ENCODE data around the gene NSMF.

NSMF gene

GRCh38 chr9:137500666-137501397, 41.7 kb upstream of the NSMF start:
- TF ChIP-seq POLR2AphosphoS5 (IDR thresholded peaks at IDR 0.05; ENCODE audit: borderline replicate concordance, low read depth, low read length) = no peak
- no peak for TF ChIP-seq EZH2 (IDR thresholded peaks at IDR 0.05)
- no peak for TF ChIP-seq FOXP2 (optimal IDR thresholded peaks at IDR 0.05; ENCODE audit: control extremely low read depth, extremely low read length, insufficient read depth)
- Histone ChIP-seq H3K9ac (ENCODE audit: insufficient read length) (no peak overlapping the region), H3K4me3 (no peak overlapping the region), H3K27ac (no peak overlapping the region), H3K36me3 (ENCODE audit: insufficient read depth, low read length) (no peaks in the 10 kb centered on the region), H3K9me3 (ENCODE audit: low read depth, low read length) (no peaks in the 10 kb centered on the region)
- DNase-seq (ENCODE audit: low read depth, low spot score) = no peak

DNA sequence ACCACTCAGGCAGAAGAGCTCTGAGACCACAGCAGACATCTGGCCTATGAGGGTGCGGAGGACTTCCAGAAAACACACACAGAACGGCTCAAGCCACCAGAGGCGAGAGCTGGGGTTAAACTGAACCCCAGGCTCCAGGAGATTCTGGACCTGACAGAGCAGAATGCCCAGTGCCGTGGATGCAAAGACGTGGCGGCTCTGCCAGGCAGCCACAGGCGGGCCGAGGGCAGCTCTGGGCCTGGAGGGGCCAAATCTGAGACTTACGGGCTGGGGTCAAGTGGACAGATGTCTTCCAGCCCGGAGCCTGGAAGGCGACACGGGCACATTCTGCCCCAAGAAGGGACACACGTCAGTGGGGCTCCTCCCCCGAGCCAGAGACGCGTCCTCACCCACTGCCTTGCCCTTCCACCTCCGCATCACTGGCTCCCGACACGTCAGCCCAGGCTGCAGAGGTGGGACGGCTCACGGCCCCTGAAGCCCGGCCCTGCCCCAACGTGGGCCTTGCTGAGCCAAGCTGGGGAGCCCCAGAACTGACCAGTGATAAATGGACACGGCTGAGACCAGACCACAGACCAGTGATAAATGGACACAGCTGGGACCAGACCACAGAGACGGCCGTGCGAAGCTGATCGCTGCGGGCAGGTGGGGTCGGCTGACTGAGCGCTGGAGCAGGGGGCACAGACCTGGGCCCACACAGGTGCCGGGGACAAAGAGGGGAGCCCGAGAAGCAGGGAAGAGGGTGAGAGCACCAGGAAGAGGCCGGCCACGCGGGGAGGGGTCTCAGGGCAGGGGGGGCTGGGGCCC, 40.9 kb upstream of the NSMF start:
- Histone ChIP-seq H3K27ac (no peak overlapping the region), H3K36me3 (ENCODE audit: insufficient read depth, low read length) (no peaks in the 10 kb centered on the region), H3K4me3 (no peak overlapping the region), H3K9ac (ENCODE audit: insufficient read length) (no peak overlapping the region), H3K9me3 (ENCODE audit: low read depth, low read length) (no peaks in the 10 kb centered on the region)
- TF ChIP-seq EZH2 (IDR thresholded peaks at IDR 0.05) (no peak), FOXP2 (optimal IDR thresholded peaks at IDR 0.05; ENCODE audit: control extremely low read depth, extremely low read length, insufficient read depth) (no peak), POLR2AphosphoS5 (IDR thresholded peaks at IDR 0.05; ENCODE audit: borderline replicate concordance, low read depth, low read length) (no peak)
- DNase-seq (ENCODE audit: low read depth, low spot score) = no peak

DNA sequence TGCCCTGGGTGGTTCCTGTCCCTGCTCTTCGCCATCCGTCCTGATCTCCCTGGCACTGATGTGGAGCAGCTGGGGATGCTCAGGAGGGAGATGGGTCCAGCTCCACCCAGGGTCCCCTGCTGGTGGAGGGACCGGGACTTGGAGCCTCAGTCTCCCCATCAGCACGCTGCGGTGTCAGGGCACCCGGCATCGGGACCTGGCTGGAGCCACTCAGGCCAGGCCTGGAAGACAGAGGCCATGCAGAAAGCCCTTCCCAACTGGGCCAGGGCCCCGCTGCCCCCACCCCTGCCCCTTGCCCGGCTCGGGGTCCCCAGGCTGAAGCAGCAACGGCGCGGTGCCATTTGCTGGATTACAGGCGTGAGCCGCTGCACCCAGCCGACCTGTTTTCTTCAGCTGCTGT, 40.3 kb upstream of the NSMF start:
- H3K9ac ChIP-seq (ENCODE audit: insufficient read length) = no peak overlapping the region
- H3K27ac ChIP-seq = no peak overlapping the region
- H3K4me3 ChIP-seq = no peak overlapping the region
- no peak for TF ChIP-seq FOXP2 (optimal IDR thresholded peaks at IDR 0.05; ENCODE audit: control extremely low read depth, extremely low read length, insufficient read depth)
- TF ChIP-seq EZH2 (IDR thresholded peaks at IDR 0.05) = no peak
- TF ChIP-seq POLR2AphosphoS5 (IDR thresholded peaks at IDR 0.05; ENCODE audit: borderline replicate concordance, low read depth, low read length) = no peak
- H3K36me3 ChIP-seq (ENCODE audit: insufficient read depth, low read length) = no peaks in the 10 kb centered on the region
- H3K9me3 ChIP-seq (ENCODE audit: low read depth, low read length) = no peaks in the 10 kb centered on the region
- no peak for DNase-seq (ENCODE audit: low read depth, low spot score)

DNA sequence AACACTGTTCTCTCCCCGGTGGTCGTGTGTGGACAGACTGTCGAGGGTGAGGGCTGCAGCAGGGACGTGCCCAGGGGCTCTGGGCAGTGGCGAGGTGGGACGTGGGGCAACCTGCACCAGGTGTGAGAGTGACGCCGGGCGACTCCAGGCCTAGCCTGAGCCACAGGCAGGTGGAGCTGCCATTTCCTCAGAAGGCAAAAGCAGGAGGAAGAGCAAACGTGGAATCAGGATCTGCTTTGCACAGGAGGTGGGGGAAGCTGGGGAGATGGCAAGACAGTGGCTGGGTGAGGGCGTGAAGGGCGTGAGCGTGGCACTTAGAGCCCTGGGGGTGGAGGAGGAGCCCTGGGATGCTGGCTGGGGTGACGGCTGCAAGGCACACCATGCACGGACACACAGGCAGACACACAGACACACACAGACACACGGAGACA, 39.6 kb upstream of the NSMF start:
- no peak overlapping the region for H3K27ac ChIP-seq
- no peak for DNase-seq (ENCODE audit: low read depth, low spot score)
- H3K9me3 ChIP-seq (ENCODE audit: low read depth, low read length) = no peaks in the 10 kb centered on the region
- H3K36me3 ChIP-seq (ENCODE audit: insufficient read depth, low read length) = no peaks in the 10 kb centered on the region
- H3K4me3 ChIP-seq = no peak overlapping the region
- TF ChIP-seq POLR2AphosphoS5 (IDR thresholded peaks at IDR 0.05; ENCODE audit: borderline replicate concordance, low read depth, low read length) (no peak), FOXP2 (optimal IDR thresholded peaks at IDR 0.05; ENCODE audit: control extremely low read depth, extremely low read length, insufficient read depth) (no peak), EZH2 (IDR thresholded peaks at IDR 0.05) (no peak)
- H3K9ac ChIP-seq (ENCODE audit: insufficient read length) = no peak overlapping the region

DNA sequence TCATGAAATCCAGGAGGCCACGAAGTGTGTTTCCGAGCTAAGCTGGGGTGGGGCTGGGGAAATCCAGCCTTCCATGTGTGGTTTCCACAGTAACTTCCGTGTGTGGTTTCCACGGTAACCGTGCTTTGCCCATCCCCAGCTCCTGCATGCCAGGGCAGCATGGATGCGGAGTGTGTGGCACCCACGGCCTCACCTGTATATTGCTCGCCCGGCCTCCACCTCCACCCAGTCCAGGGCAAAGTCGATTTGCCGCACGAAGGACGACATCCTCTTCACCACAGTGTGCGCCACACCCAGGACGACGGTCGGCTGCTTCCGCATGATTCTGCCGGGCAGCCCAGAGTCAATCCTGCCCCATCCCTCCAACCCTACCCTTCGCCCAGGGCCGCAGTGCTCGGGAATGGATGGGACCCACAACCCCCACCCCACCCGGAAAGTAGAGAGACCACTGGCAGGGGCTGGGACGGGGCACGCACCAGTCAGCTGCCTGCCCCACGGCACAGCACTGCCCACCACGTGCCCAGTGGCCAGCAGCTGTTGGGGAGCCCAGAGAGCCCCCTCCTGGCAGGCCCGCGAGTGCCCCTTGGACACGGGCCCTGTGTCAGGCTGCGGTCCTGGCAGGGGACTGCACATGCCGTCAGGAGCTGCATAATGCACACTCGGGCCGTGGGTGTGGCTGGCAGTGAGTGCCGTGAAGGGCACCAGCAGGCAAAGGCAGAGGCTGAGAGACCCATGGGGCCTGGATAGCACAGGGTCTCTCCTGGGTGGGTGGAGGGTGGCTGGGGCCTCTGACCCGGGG, 39.0 kb upstream of the NSMF start:
- no peaks in the 10 kb centered on the region for H3K9me3 ChIP-seq (ENCODE audit: low read depth, low read length)
- no peak for TF ChIP-seq EZH2 (IDR thresholded peaks at IDR 0.05)
- TF ChIP-seq FOXP2 (optimal IDR thresholded peaks at IDR 0.05; ENCODE audit: control extremely low read depth, extremely low read length, insufficient read depth) = no peak
- no peaks in the 10 kb centered on the region for H3K36me3 ChIP-seq (ENCODE audit: insufficient read depth, low read length)
- no peak for DNase-seq (ENCODE audit: low read depth, low spot score)
- H3K4me3 ChIP-seq = no peak overlapping the region
- no peak overlapping the region for H3K27ac ChIP-seq
- H3K9ac ChIP-seq (ENCODE audit: insufficient read length) = no peak overlapping the region

GRCh38 chr9:137496601-137497375, 37.7 kb upstream of the NSMF start:
- Histone ChIP-seq H3K27ac (no peak overlapping the region), H3K9ac (ENCODE audit: insufficient read length) (no peak overlapping the region), H3K9me3 (ENCODE audit: low read depth, low read length) (no peaks in the 10 kb centered on the region), H3K4me3 (no peak overlapping the region), H3K36me3 (ENCODE audit: insufficient read depth, low read length) (no peaks in the 10 kb centered on the region)
- TF ChIP-seq EZH2 (IDR thresholded peaks at IDR 0.05) = no peak
- TF ChIP-seq POLR2AphosphoS5 (IDR thresholded peaks at IDR 0.05; ENCODE audit: borderline replicate concordance, low read depth, low read length) = no peak
- TF ChIP-seq FOXP2 (optimal IDR thresholded peaks at IDR 0.05; ENCODE audit: control extremely low read depth, extremely low read length, insufficient read depth) = no peak
- DNase-seq (ENCODE audit: low read depth, low spot score) = no peak

DNA sequence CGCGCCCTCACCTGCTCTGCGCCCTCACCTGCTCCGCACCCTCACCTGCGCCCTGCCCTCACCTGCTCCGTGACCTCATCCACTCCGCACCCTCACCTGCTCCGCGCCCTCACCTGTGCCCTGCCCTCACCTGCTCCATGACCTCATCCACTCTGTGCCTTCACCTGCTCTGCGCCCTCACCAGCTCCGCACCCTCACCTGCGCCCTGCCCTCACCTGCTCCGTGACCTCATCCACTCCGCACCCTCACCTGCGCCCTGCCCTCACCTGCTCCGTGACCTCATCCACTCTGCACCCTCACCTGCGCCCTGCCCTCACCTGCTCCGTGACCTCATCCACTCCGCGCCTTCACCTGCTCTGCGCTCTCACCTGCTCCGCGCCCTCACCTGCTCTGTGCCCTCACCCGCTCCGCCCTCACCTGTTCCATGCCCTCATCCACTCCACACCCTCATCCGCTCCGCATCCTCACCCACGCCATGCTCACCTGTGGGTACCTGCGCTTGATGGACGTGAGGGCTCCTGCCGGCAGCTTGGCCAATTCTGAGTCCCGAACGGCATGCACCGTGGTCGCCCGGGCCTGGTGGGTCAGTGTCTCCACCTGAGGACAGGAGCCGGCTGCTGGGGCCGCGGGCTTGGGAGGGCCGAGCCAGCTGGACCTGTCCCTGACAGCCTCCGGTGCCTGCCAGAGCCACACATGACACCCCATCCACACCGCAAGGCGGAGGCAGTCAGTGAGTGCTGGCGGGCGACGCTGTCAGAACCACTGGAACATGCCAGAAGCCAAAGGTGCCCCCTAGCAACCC, 35.6 kb upstream of the NSMF start:
- Histone ChIP-seq H3K9ac (ENCODE audit: insufficient read length) (no peak overlapping the region), H3K9me3 (ENCODE audit: low read depth, low read length) (no peaks in the 10 kb centered on the region), H3K27ac (no peak overlapping the region), H3K36me3 (ENCODE audit: insufficient read depth, low read length) (no peaks in the 10 kb centered on the region), H3K4me3 (no peak overlapping the region)
- DNase-seq (ENCODE audit: low read depth, low spot score) = no peak
- TF ChIP-seq FOXP2 (optimal IDR thresholded peaks at IDR 0.05; ENCODE audit: control extremely low read depth, extremely low read length, insufficient read depth) (no peak), EZH2 (IDR thresholded peaks at IDR 0.05) (no peak), POLR2AphosphoS5 (IDR thresholded peaks at IDR 0.05; ENCODE audit: borderline replicate concordance, low read depth, low read length) (no peak)

Measured in SK-N-MC (cell line).